HG03469 (cell line): ENCODE results near the gene LINC01488.
A peak's percentile ranks its signal among the peaks of the same experiment; 100 is the strongest.

Experiments used
- ATAC-seq: cut with Tn5 transposase; IDR thresholded peaks from one replicate; pipeline ENCODE4 v1.9.1; 2021; ENCODE audit warnings: mild to moderate bottlenecking, moderate library complexity, moderate number of reproducible peaks; ENCODE audit not compliant: unreplicated experiment

The LINC01488 gene

GRCh38 chr11:69481393-69481844, at the start of gene LINC01488:
Gene LINC01488 (plus strand): TSS chr11:69481663.
- ATAC-seq = no peak

GRCh38 chr11:69431893-69432738, 49.3 kb upstream of the LINC01488 start:
- ATAC-seq = no peak

- no peak for ATAC-seq
These were observed 47.7 kb upstream of the LINC01488 start for GRCh38 chr11:69433741-69434140.

- ATAC-seq = no peak
These were observed 47.0 kb upstream of the LINC01488 start for GRCh38 chr11:69434471-69434931.

- ATAC-seq = no peak
These were observed 46.1 kb upstream of the LINC01488 start for GRCh38 chr11:69435161-69435986.

GRCh38 chr11:69436041-69436982, 45.2 kb upstream of the LINC01488 start:
- ATAC-seq = no peak

GRCh38 chr11:69437001-69437875, 44.2 kb upstream of the LINC01488 start:
- no peak for ATAC-seq

GRCh38 chr11:69437876-69438205, 43.6 kb upstream of the LINC01488 start:
- no peak for ATAC-seq

GRCh38 chr11:69438286-69438920, 43.1 kb upstream of the LINC01488 start:
- ATAC-seq = no peak

- ATAC-seq = no peak
These were observed 42.3 kb upstream of the LINC01488 start for GRCh38 chr11:69439127-69439526.

GRCh38 chr11:69439651-69440464, 41.6 kb upstream of the LINC01488 start:
- ATAC-seq = no peak

GRCh38 chr11:69440876-69441275, 40.6 kb upstream of the LINC01488 start:
- ATAC-seq = no peak

GRCh38 chr11:69442012-69442806, 39.3 kb upstream of the LINC01488 start:
- no peak for ATAC-seq

GRCh38 chr11:69442807-69443137, 38.7 kb upstream of the LINC01488 start:
- ATAC-seq = no peak

GRCh38 chr11:69443138-69443967, 38.1 kb upstream of the LINC01488 start:
- ATAC-seq = peak; percentile 75

GRCh38 chr11:69443968-69444364, 37.5 kb upstream of the LINC01488 start:
- no peak for ATAC-seq
